ENCODE results near the gene HES4. TPM values are rescaled to one million over a fixed set of nuclear protein-coding genes. Genes with fewer than 3 reads are reported as not detected.

The HES4 gene
- polyA plus RNA-seq, 1 donor (not counting 4 experiments of a cell fraction or from before 2014, with no cell fraction given), result 3.0 TPM

DNA sequence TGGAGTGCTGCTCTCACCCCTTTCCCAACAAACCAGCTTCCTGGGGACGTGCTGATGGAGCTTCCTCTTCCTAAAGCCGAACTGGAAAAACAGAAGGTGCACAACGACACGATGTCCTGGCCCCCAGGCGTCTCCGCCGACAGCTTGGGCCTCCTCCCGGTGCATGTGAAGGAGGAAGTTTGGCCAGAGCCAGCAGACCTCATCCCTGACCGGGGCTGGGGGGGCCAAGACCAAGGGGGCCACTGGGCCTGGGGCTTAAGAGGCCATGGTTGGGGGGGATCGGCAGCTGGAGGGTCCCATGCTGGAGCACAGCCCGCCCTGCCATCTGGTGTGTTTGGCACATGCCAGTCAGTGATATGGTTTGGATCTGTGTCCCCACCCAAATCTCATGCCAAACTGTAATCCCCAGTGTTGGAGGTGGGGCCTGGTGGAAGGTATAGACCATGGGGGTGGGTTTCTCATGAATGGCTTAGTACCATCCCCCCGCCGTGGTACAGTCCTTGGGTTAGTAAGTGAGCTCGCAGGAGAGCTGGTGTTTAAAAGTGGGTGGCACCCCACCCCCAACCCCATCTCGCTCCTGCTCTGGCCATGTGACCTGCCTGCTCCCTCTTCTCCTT, 6.4 kb downstream of the HES4 start:
- H3K9me1 ChIP-seq (ENCODE audit: control insufficient read depth, extremely low read depth, insufficient read depth, low read length), result no peaks in the 10 kb centered on the region
- H4K20me1 ChIP-seq (ENCODE audit: control insufficient read depth, extremely low read depth, insufficient read depth, low read length), result peaks cover 5% of the 10 kb centered on the region
- H3K9me3 ChIP-seq (ENCODE audit: control insufficient read depth, low read depth, low read length), result no peaks in the 10 kb centered on the region
- no peak overlapping the region for H3K27ac ChIP-seq (ENCODE audit: control insufficient read depth, insufficient read depth, low read length)
- DNase-seq (ENCODE audit: low read depth, low spot score) (no peak), FAIRE-seq (no peak)
- no peak overlapping the region for H3K4me2 ChIP-seq (ENCODE audit: control insufficient read depth, extremely low read depth, insufficient read depth, low read depth, low read length)
- dilution Hi-C loops (cut with MboI; ENCODE audit: extremely low pct_ligation_motif_present, low sequenced_read_pairs), result no loop called here
- no peaks in the 10 kb centered on the region for H3K36me3 ChIP-seq (ENCODE audit: control insufficient read depth in 2 of 2, extremely low read depth in 1 of 2, insufficient read depth in 2 of 2, low read length in 2 of 2)
- no peak overlapping the region for H3K9ac ChIP-seq (ENCODE audit: control insufficient read depth, extremely low read depth, insufficient read depth, low read length)
- H3K27me3 ChIP-seq (ENCODE audit: control insufficient read depth, extremely low read depth, insufficient read depth, low read length), result peaks cover 21% of the 10 kb centered on the region
- no peak overlapping the region for H3K4me3 ChIP-seq (ENCODE audit: control insufficient read depth in 2 of 3, extremely low read depth in 1 of 3, insufficient read depth in 2 of 3, low read depth in 1 of 3, low read length in 3 of 3)
- H3K79me2 ChIP-seq (ENCODE audit: control insufficient read depth, insufficient read depth, low read length), result no peaks in the 10 kb centered on the region
- TF ChIP-seq, protein P1, sequence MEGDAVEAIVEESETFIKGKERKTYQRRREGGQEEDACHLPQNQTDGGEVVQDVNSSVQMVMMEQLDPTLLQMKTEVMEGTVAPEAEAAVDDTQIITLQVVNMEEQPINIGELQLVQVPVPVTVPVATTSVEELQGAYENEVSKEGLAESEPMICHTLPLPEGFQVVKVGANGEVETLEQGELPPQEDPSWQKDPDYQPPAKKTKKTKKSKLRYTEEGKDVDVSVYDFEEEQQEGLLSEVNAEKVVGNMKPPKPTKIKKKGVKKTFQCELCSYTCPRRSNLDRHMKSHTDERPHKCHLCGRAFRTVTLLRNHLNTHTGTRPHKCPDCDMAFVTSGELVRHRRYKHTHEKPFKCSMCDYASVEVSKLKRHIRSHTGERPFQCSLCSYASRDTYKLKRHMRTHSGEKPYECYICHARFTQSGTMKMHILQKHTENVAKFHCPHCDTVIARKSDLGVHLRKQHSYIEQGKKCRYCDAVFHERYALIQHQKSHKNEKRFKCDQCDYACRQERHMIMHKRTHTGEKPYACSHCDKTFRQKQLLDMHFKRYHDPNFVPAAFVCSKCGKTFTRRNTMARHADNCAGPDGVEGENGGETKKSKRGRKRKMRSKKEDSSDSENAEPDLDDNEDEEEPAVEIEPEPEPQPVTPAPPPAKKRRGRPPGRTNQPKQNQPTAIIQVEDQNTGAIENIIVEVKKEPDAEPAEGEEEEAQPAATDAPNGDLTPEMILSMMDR (optimal IDR thresholded peaks at IDR 0.05 in 1 of 3, IDR thresholded peaks at IDR 0.05 in 1 of 3, conservative IDR thresholded peaks at IDR 0.05 in 1 of 3; ENCODE audit: extremely low read depth in 1 of 3, insufficient read depth in 2 of 3, low read length in 3 of 3), result no peak
- no peak for TF ChIP-seq EZH2 (IDR thresholded peaks at IDR 0.05; ENCODE audit: low read length)
- H2AFZ ChIP-seq (ENCODE audit: control insufficient read depth, low read length), result no peak overlapping the region
- no peaks in the 10 kb centered on the region for H3K4me1 ChIP-seq (ENCODE audit: control insufficient read depth, extremely low read depth, insufficient read depth, low read length)

DNA sequence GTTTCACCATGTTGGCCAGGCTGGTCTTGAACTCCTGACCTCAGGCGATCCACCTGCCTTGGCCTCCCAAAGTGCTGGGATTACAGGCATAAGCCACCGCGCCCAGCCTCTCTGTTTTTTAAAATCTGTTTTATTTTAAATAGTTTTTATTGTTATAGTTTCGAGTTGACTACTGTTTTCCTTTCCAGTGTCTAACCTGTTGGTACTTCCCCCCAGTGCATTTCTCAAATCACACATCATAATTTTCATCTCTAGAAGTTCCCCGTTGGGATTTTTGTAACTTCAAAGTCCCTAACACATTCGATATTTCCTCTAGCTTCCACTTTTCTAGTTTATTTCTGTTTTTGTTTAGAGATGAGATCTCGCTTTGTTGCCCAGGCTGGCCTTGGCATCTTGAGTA, 7.5 kb downstream of the HES4 start:
- no peak for TF ChIP-seq EZH2 (IDR thresholded peaks at IDR 0.05; ENCODE audit: low read length)
- TF ChIP-seq, protein P1 (optimal IDR thresholded peaks at IDR 0.05 in 1 of 3, IDR thresholded peaks at IDR 0.05 in 1 of 3, conservative IDR thresholded peaks at IDR 0.05 in 1 of 3; ENCODE audit: extremely low read depth in 1 of 3, insufficient read depth in 2 of 3, low read length in 3 of 3), result no peak
- FAIRE-seq, result no peak
- no peaks in the 10 kb centered on the region for H3K9me1 ChIP-seq (ENCODE audit: control insufficient read depth, extremely low read depth, insufficient read depth, low read length)

More for the DNA sequence above, 7.5 kb downstream of the HES4 start:
- no peak for DNase-seq (ENCODE audit: low read depth, low spot score)
- H3K4me2 ChIP-seq (ENCODE audit: control insufficient read depth, extremely low read depth, insufficient read depth, low read depth, low read length), result no peak overlapping the region
- no peak overlapping the region for H3K27ac ChIP-seq (ENCODE audit: control insufficient read depth, insufficient read depth, low read length)
- no peak overlapping the region for H3K9ac ChIP-seq (ENCODE audit: control insufficient read depth, extremely low read depth, insufficient read depth, low read length)
- no peak overlapping the region for H2AFZ ChIP-seq (ENCODE audit: control insufficient read depth, low read length)
- no peaks in the 10 kb centered on the region for H3K9me3 ChIP-seq (ENCODE audit: control insufficient read depth, low read depth, low read length)
- H4K20me1 ChIP-seq (ENCODE audit: control insufficient read depth, extremely low read depth, insufficient read depth, low read length), result no peaks in the 10 kb centered on the region
- no peaks in the 10 kb centered on the region for H3K79me2 ChIP-seq (ENCODE audit: control insufficient read depth, insufficient read depth, low read length)
- H3K4me3 ChIP-seq (ENCODE audit: control insufficient read depth in 2 of 3, extremely low read depth in 1 of 3, insufficient read depth in 2 of 3, low read depth in 1 of 3, low read length in 3 of 3), result no peak overlapping the region
- H3K36me3 ChIP-seq (ENCODE audit: control insufficient read depth in 2 of 2, extremely low read depth in 1 of 2, insufficient read depth in 2 of 2, low read length in 2 of 2), result no peaks in the 10 kb centered on the region
- no peaks in the 10 kb centered on the region for H3K4me1 ChIP-seq (ENCODE audit: control insufficient read depth, extremely low read depth, insufficient read depth, low read length)
- dilution Hi-C loops (cut with MboI; ENCODE audit: extremely low pct_ligation_motif_present, low sequenced_read_pairs), result no loop called here
- H3K27me3 ChIP-seq (ENCODE audit: control insufficient read depth, extremely low read depth, insufficient read depth, low read length), result peaks cover 9% of the 10 kb centered on the region
